ENCODE measurements around the gene HOXC4. TPM values are rescaled to one million over a fixed set of nuclear protein-coding genes. Genes with fewer than 3 reads are reported as not detected.

HOXC4 gene
- total and polyA plus RNA-seq, 10 of the 15 experiments (the other 5 are each of a cell fraction or from before 2014, with no cell fraction given) = 1.0 to 11.4 (median 4.2) TPM

DNA sequence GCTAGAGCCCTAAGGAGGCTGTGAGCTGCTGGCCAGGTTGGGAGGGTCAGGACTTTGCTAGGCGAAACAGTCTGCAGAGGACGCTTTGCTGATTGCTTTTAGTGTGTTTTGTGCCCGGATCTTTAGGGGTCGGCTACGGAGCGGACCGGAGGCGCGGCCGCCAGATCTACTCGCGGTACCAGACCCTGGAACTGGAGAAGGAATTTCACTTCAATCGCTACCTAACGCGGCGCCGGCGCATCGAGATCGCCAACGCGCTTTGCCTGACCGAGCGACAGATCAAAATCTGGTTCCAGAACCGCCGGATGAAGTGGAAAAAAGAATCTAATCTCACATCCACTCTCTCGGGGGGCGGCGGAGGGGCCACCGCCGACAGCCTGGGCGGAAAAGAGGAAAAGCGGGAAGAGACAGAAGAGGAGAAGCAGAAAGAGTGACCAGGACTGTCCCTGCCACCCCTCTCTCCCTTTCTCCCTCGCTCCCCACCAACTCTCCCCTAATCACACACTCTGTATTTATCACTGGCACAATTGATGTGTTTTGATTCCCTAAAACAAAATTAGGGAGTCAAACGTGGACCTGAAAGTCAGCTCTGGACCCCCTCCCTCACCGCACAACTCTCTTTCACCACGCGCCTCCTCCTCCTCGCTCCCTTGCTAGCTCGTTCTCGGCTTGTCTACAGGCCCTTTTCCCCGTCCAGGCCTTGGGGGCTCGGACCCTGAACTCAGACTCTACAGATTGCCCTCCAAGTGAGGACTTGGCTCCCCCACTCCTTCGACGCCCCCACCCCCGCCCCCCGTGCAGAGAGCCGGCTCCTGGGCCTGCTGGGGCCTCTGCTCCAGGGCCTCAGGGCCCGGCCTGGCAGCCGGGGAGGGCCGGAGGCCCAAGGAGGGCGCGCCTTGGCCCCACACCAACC lies 23.9 kb upstream of the HOXC4 start:
- no peak for TF ChIP-seq IKZF2 (IDR thresholded peaks at IDR 0.05)
- peak; percentile 72 for TF ChIP-seq SUZ12 (IDR thresholded peaks at IDR 0.05; ENCODE audit: unreplicated experiment)
- TF ChIP-seq EZH2 (IDR thresholded peaks at IDR 0.05; ENCODE audit: borderline replicate concordance, control insufficient read depth, low read depth, low read length) = peak; percentile 82; the same call in 1 of the 2 replicates
- in situ Hi-C loops (cut with MboI) (loop anchor here (10.0 kb wide), 2 partner anchors 165 to 335 kb away; partner anchors contain the start of gene GPR84), intact Hi-C loops (cut with micrococcal nuclease; ENCODE audit: unreplicated experiment) (no loop called here)
- no peak overlapping the region for H3K4me3 ChIP-seq
- no peaks in the 10 kb centered on the region for H3K36me3 ChIP-seq (ENCODE audit: control insufficient read depth in 2 of 2, insufficient read depth in 2 of 2, low read length in 1 of 2)
- no peaks in the 10 kb centered on the region for H3K9me3 ChIP-seq (replicated peaks; ENCODE audit: control insufficient read depth, insufficient read depth, low read length)
- H3K79me2 ChIP-seq (ENCODE audit: control insufficient read depth, insufficient read depth, low read length) = no peaks in the 10 kb centered on the region
- peaks cover 6 to 36% of the 10 kb centered on the region in 2 experiments for H3K27me3 ChIP-seq (replicated peaks in 1 of 2; ENCODE audit: control insufficient read depth in 2 of 2, insufficient read depth in 2 of 2, low read length in 1 of 2)
- H3K9ac ChIP-seq (ENCODE audit: control insufficient read depth, insufficient read depth, low read length) = no peak overlapping the region
- H3K27ac ChIP-seq (ENCODE audit: control insufficient read depth, insufficient read depth) = no peak overlapping the region
- CTCF ChIA-PET = interaction anchor here (3.3 to 13.4 kb wide), 7 partner anchors 23 to 178 kb away, joined by 14 to 343 read pairs (median 47); partner anchors contain the start of gene SMUG1
- peaks cover 14% of the 10 kb centered on the region for H3K4me1 ChIP-seq (ENCODE audit: control insufficient read depth, insufficient read depth, low read length)
- POLR2A ChIA-PET = interaction anchor here (1.5 kb wide), 1 partner anchor 12 kb away, joined by 5 read pairs; no protein-coding TSS in a partner anchor
- SMC1A ChIA-PET (ENCODE audit: uncharacterized antibody, unreplicated experiment) = interaction anchor here (0.6 to 3.9 kb wide), 4 partner anchors 23 to 176 kb away, joined by 3 to 30 read pairs (median 6); partner anchors contain the start of gene HOXC4
- no peak overlapping the region for H2AFZ ChIP-seq (ENCODE audit: control insufficient read depth, low read depth, low read length)
- BruUV-seq (replicated peaks) = no TSS peak
- 38% methylated on average over 48 of the region's 53 CpGs for WGBS (ENCODE audit: insufficient coverage, insufficient replicate concordance, low lambda C conversion rate, missing lambda C conversion rate)
- RAD21 ChIA-PET (ENCODE audit: unreplicated experiment) = interaction anchor here (1.9 to 12.6 kb wide), 2 partner anchors 22 to 161 kb away, joined by 5 to 222 read pairs; partner anchors contain the start of gene SMUG1
- FAIRE-seq (no peak), ATAC-seq (no peak), DNase-seq (ENCODE audit: low read depth, low spot score) (no peak)
- H3K4me2 ChIP-seq (ENCODE audit: control insufficient read depth, insufficient read depth) = no peak overlapping the region
- no peaks in the 10 kb centered on the region for H4K20me1 ChIP-seq (ENCODE audit: control insufficient read depth, insufficient read depth)

DNA sequence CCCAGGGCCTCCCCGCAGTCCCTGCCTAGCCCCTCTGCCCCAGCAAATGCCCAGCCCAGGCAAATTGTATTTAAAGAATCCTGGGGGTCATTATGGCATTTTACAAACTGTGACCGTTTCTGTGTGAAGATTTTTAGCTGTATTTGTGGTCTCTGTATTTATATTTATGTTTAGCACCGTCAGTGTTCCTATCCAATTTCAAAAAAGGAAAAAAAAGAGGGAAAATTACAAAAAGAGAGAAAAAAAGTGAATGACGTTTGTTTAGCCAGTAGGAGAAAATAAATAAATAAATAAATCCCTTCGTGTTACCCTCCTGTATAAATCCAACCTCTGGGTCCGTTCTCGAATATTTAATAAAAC lies 23.2 kb upstream of the HOXC4 start:
- DNase-seq (ENCODE audit: low read depth, low spot score) = no peak
- ChIA-PET SMC1A (ENCODE audit: uncharacterized antibody, unreplicated experiment) (interaction anchor here (0.9 to 3.9 kb wide), 4 partner anchors 34 to 176 kb away, joined by 3 to 30 read pairs (median 4); no protein-coding TSS in a partner anchor), CTCF (interaction anchor here (3.1 to 13.4 kb wide), 8 partner anchors 9 to 178 kb away, joined by 19 to 343 read pairs (median 72); partner anchors contain the start of genes HOXC4 and SMUG1), POLR2A (no interaction called here), RAD21 (ENCODE audit: unreplicated experiment) (interaction anchor here (2.8 to 12.6 kb wide), 2 partner anchors 24 to 161 kb away, joined by 36 to 222 read pairs; partner anchors contain the start of gene SMUG1)
- Histone ChIP-seq H3K79me2 (ENCODE audit: control insufficient read depth, insufficient read depth, low read length) (no peaks in the 10 kb centered on the region), H4K20me1 (ENCODE audit: control insufficient read depth, insufficient read depth) (no peaks in the 10 kb centered on the region), H3K9ac (ENCODE audit: control insufficient read depth, insufficient read depth, low read length) (no peak overlapping the region), H3K4me2 (ENCODE audit: control insufficient read depth, insufficient read depth) (no peak overlapping the region), H3K27ac (ENCODE audit: control insufficient read depth, insufficient read depth) (no peak overlapping the region), H3K27me3 (replicated peaks in 1 of 2; ENCODE audit: control insufficient read depth in 2 of 2, insufficient read depth in 2 of 2, low read length in 1 of 2) (peaks cover 6 to 36% of the 10 kb centered on the region in 2 experiments), H3K9me3 (replicated peaks; ENCODE audit: control insufficient read depth, insufficient read depth, low read length) (no peaks in the 10 kb centered on the region), H3K36me3 (ENCODE audit: control insufficient read depth in 2 of 2, insufficient read depth in 2 of 2, low read length in 1 of 2) (no peaks in the 10 kb centered on the region), H3K4me1 (ENCODE audit: control insufficient read depth, insufficient read depth, low read length) (peaks cover 14% of the 10 kb centered on the region), H2AFZ (ENCODE audit: control insufficient read depth, low read depth, low read length) (no peak overlapping the region), H3K4me3 (no peak overlapping the region)
- BruUV-seq (replicated peaks) = no TSS peak
- intact Hi-C loops (cut with micrococcal nuclease; ENCODE audit: unreplicated experiment) = no loop called here
- FAIRE-seq = no peak
- no peak for ATAC-seq
- in situ Hi-C loops (cut with MboI) = no loop called here
- 32% methylated on average over 7 of the region's 7 CpGs for WGBS (ENCODE audit: insufficient coverage, insufficient replicate concordance, low lambda C conversion rate, missing lambda C conversion rate)
- TF ChIP-seq GATAD2B (conservative IDR thresholded peaks at IDR 0.05; ENCODE audit: low read depth) (no peak), ASH2L (IDR thresholded peaks at IDR 0.05; ENCODE audit: borderline replicate concordance, low read depth) (no peak), TCF3 (IDR thresholded peaks at IDR 0.05; ENCODE audit: borderline replicate concordance, insufficient read depth, low read depth, low read length) (no peak), ESRRA (IDR thresholded peaks at IDR 0.05; ENCODE audit: low read length) (no peak), RB1 (IDR thresholded peaks at IDR 0.05; ENCODE audit: borderline replicate concordance) (no peak), ZBED1 (IDR thresholded peaks at IDR 0.05; ENCODE audit: borderline replicate concordance) (no peak), CBFB (IDR thresholded peaks at IDR 0.05; ENCODE audit: low read depth) (no peak), CREB1 (IDR thresholded peaks at IDR 0.05; ENCODE audit: low read depth) (no peak), CHD1 (IDR thresholded peaks at IDR 0.05; ENCODE audit: low read depth, low read length) (no peak), IRF4 (IDR thresholded peaks at IDR 0.05; ENCODE audit: low read depth, low read length) (no peak)
- TF ChIP-seq, protein P1, sequence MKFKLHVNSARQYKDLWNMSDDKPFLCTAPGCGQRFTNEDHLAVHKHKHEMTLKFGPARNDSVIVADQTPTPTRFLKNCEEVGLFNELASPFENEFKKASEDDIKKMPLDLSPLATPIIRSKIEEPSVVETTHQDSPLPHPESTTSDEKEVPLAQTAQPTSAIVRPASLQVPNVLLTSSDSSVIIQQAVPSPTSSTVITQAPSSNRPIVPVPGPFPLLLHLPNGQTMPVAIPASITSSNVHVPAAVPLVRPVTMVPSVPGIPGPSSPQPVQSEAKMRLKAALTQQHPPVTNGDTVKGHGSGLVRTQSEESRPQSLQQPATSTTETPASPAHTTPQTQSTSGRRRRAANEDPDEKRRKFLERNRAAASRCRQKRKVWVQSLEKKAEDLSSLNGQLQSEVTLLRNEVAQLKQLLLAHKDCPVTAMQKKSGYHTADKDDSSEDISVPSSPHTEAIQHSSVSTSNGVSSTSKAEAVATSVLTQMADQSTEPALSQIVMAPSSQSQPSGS (IDR thresholded peaks at IDR 0.05; ENCODE audit: low read length) = no peak

Measured in GM12878 (cell line).